Testis (tissue), 3 donors: ENCODE results near the gene GRK5. TPM values are rescaled to one million over a fixed set of nuclear protein-coding genes. Genes with fewer than 3 reads are reported as not detected.
A peak's percentile ranks its signal among the peaks of the same experiment; 100 is the strongest.

Source experiments
- DNase-seq: peaks from one replicate; pipeline ENCODE4 v3.0.0-alpha.2; 2019
- H3K27ac ChIP-seq, 2 donors: fragments of 200-600 bp; sonication (generic); one replicate each; pipeline ENCODE4 v1.5.1; 2019
- H3K27me3 ChIP-seq: fragments of 200-600 bp; sonication (generic); one replicate; pipeline ENCODE4 v1.5.1; 2019
- H3K36me3 ChIP-seq: fragments of 200-600 bp; sonication (generic); one replicate; pipeline ENCODE4 v1.5.1; 2017; ENCODE audit warnings: low read depth; ENCODE audit errors: missing control alignments
- H3K4me1 ChIP-seq: fragments of 200-600 bp; sonication (generic); one replicate; pipeline ENCODE4 v1.5.1; 2019
- H3K4me3 ChIP-seq, 2 donors: fragments of 200-600 bp; sonication (generic); one replicate each; pipeline ENCODE4 v1.5.1; 2017 to 2019
- H3K9me3 ChIP-seq: fragments of 200-600 bp; sonication (generic); one replicate; pipeline ENCODE4 v1.5.1; 2017
- CTCF ChIP-seq, 3 experiments: fragments of 450-650 bp in 2 of 3; fragments of 200-600 bp in 1 of 3; sonication (generic) in 1 of 3; IDR thresholded peaks; one replicate each; pipeline ENCODE4 v1.5.1; 2016 to 2019; ENCODE audit warnings: antibody characterized with exemption in 3 of 3, mild to moderate bottlenecking in 2 of 3, moderate library complexity in 1 of 3
- POLR2A ChIP-seq: fragments of 450-650 bp; IDR thresholded peaks from one replicate; pipeline ENCODE4 v1.6.1; 2017; ENCODE audit warnings: antibody characterized with exemption, mild to moderate bottlenecking, moderate library complexity
- WGBS, 2 donors: methylation state at CpG; one replicate each; pipeline ENCODE4 v1.1.5; 2018; 5-methylcytosine and 5-hydroxymethylcytosine counted together
- intact Hi-C: fragments of 100-400 bp; cut with DNase I; formaldehyde crosslinking; loops from one replicate; pipeline ENCODE4 v1.15.1; 2023; ENCODE audit warnings: low total_unique reads
- polyA plus RNA-seq: library from polyadenylated mRNA; stranded (reverse); fragments of 350-450 nt; fragmentation: Illumina TruSeq; extraction: RNeasy Lipid Tissue Mini Kit (QIAGEN cat#74804); gene quantifications from one replicate; pipeline ENCODE4 v1.2.3, GENCODE V29; 2014; ENCODE audit warnings: low read depth, low replicate concordance; ENCODE audit not compliant: insufficient read depth
- total RNA-seq, 2 donors: library from RNA; depleted of rRNA; stranded (reverse); fragments of >200 nt; gene quantifications; one replicate each; pipeline ENCODE4 v1.2.3, GENCODE V29; 2016

The GRK5 gene
- total and polyA plus RNA-seq, 3 donors from 2014 or later: 4.5 to 10.3 (median 5.5) TPM

GRCh38 chr10:119283818-119284217 lies 76.4 kb downstream of the GRK5 start:
- Histone ChIP-seq H3K9me3 (no peaks in the 10 kb centered on the region), H3K27me3 (no peaks in the 10 kb centered on the region), H3K36me3 (no peaks in the 10 kb centered on the region), H3K27ac (no peak overlapping the region), H3K4me1 (peaks cover 45% of the 10 kb centered on the region), H3K4me3 (no peak overlapping the region)
- TF ChIP-seq CTCF (IDR thresholded peaks at IDR 0.05) (no peak), POLR2A (no peak)
- intact Hi-C loops: no loop called here
- DNase-seq: no peak
- 63 to 64% methylated on average over 5 of the region's 5 CpGs for WGBS, 2 donors

- no peaks in the 10 kb centered on the region for H3K27me3 ChIP-seq
Measured at GRCh38 chr10:119284679-119285096, 77.3 kb downstream of the GRK5 start.

GRCh38 chr10:119285495-119286267 lies 78.3 kb downstream of the GRK5 start:
- intact Hi-C loops: no loop called here
- TF ChIP-seq POLR2A: no peak
- TF ChIP-seq CTCF (IDR thresholded peaks at IDR 0.05): no peak
- WGBS, 2 donors: 46 to 55% methylated on average over 9 of the region's 9 CpGs
- Histone ChIP-seq H3K27me3 (no peaks in the 10 kb centered on the region), H3K4me3 (no peak overlapping the region), H3K9me3 (no peaks in the 10 kb centered on the region), H3K4me1 (peaks cover 57% of the 10 kb centered on the region), H3K36me3 (no peaks in the 10 kb centered on the region), H3K27ac (peak overlapping the region in 1 of 2 donors; percentile 50)
- DNase-seq: no peak

More at GRCh38 chr10:119284679-119285096, 77.3 kb downstream of the GRK5 start:
- Histone ChIP-seq H3K4me1 (peaks cover 54% of the 10 kb centered on the region), H3K9me3 (no peaks in the 10 kb centered on the region), H3K27ac (peak overlapping the region in 1 of 2 donors; percentile 53), H3K4me3 (no peak overlapping the region), H3K36me3 (no peaks in the 10 kb centered on the region)
- peak; percentile 49 for DNase-seq
- intact Hi-C loops: no loop called here
- WGBS, 2 donors: 44 to 52% methylated on average over 3 to 7 of the region's 7 CpGs
- TF ChIP-seq CTCF (IDR thresholded peaks at IDR 0.05) (no peak), POLR2A (no peak)

- 83 to 84% methylated on average over 6 of the region's 6 CpGs for WGBS, 2 donors
Measured at GRCh38 chr10:119286516-119286915, 79.1 kb downstream of the GRK5 start.

More at GRCh38 chr10:119286516-119286915, 79.1 kb downstream of the GRK5 start:
- Histone ChIP-seq H3K4me3 (no peak overlapping the region), H3K27ac (peak overlapping the region in 1 of 2 donors; percentile 50), H3K9me3 (no peaks in the 10 kb centered on the region), H3K27me3 (no peaks in the 10 kb centered on the region), H3K4me1 (peaks cover 51% of the 10 kb centered on the region), H3K36me3 (no peaks in the 10 kb centered on the region)
- DNase-seq: no peak
- intact Hi-C loops: no loop called here
- TF ChIP-seq CTCF (IDR thresholded peaks at IDR 0.05) (no peak), POLR2A (no peak)
